ENCODE measurements around the gene APEX1. TPM values are rescaled to one million over a fixed set of nuclear protein-coding genes. Genes with fewer than 3 reads are reported as not detected.

The APEX1 gene
- total RNA-seq, 1 experiment from 2014 or later = 113 TPM

GRCh38 chr14:20498622-20499021, 43.6 kb downstream of the APEX1 start:
- Histone ChIP-seq H3K27ac (peak overlapping the region; percentile 16; the same call in 1 of the 2 replicates), H3K79me2 (ENCODE audit: low read depth) (no peaks in the 10 kb centered on the region), H3K9me3 (ENCODE audit: insufficient read depth, low read depth) (no peaks in the 10 kb centered on the region), H3K9me2 (ENCODE audit: insufficient read depth) (no peaks in the 10 kb centered on the region), H3F3A (ENCODE audit: insufficient read depth, low read depth) (peaks cover 16% of the 10 kb centered on the region; the same call in 1 of the 2 replicates), H3K4me3 (no peak overlapping the region), H3K36me3 (ENCODE audit: low read depth) (no peaks in the 10 kb centered on the region), H3K4me2 (0 out of 2 replicates have a peak overlapping the region, but pooled peaks have one; percentile 38), H2AFZ (no peak overlapping the region), H3K4me1 (replicated peaks; ENCODE audit: insufficient read depth) (peaks cover 24% of the 10 kb centered on the region), H3K27me3 (ENCODE audit: insufficient read depth, low read depth) (no peaks in the 10 kb centered on the region), H4K20me1 (ENCODE audit: insufficient read depth) (no peaks in the 10 kb centered on the region)
- CTCF ChIA-PET = no interaction called here
- BruUV-seq (replicated peaks) = no TSS peak
- TF ChIP-seq CTCF (conservative IDR thresholded peaks at IDR 0.05) (no peak), EZH2 (IDR thresholded peaks at IDR 0.05; ENCODE audit: low read depth) (no peak)
- DNase-seq = no peak
- POLR2A ChIA-PET (ENCODE audit: unreplicated experiment) = no interaction called here
- intact Hi-C loops (cut with micrococcal nuclease; ENCODE audit: unreplicated experiment) = no loop called here

- BruUV-seq (replicated peaks) = no TSS peak
- H3F3A ChIP-seq (ENCODE audit: insufficient read depth, low read depth) = peaks cover 16% of the 10 kb centered on the region; the same call in 1 of the 2 replicates
- H2AFZ ChIP-seq = peak overlapping the region; percentile 39; the same call in 1 of the 2 replicates
- peak overlapping the region; percentile 38; the same call in 1 of the 2 replicates for H3K4me2 ChIP-seq
- H4K20me1 ChIP-seq (ENCODE audit: insufficient read depth) = no peaks in the 10 kb centered on the region
- H3K27ac ChIP-seq = peak overlapping the region; percentile 16; the same call in 1 of the 2 replicates
- H3K27me3 ChIP-seq (ENCODE audit: insufficient read depth, low read depth) = no peaks in the 10 kb centered on the region
- H3K9me3 ChIP-seq (ENCODE audit: insufficient read depth, low read depth) = no peaks in the 10 kb centered on the region
- TF ChIP-seq CTCF (conservative IDR thresholded peaks at IDR 0.05) = no peak
- no peaks in the 10 kb centered on the region for H3K9me2 ChIP-seq (ENCODE audit: insufficient read depth)
- CTCF ChIA-PET = no interaction called here
- no peaks in the 10 kb centered on the region for H3K36me3 ChIP-seq (ENCODE audit: low read depth)
- no peaks in the 10 kb centered on the region for H3K79me2 ChIP-seq (ENCODE audit: low read depth)
- H3K4me3 ChIP-seq = no peak overlapping the region
- peaks cover 24% of the 10 kb centered on the region for H3K4me1 ChIP-seq (replicated peaks; ENCODE audit: insufficient read depth)
- DNase-seq = peak; percentile 17 to 58
- POLR2A ChIA-PET (ENCODE audit: unreplicated experiment) = interaction anchor here (0.7 kb wide), 1 partner anchor 77 kb away, joined by 4 read pairs; no protein-coding TSS in a partner anchor
- intact Hi-C loops (cut with micrococcal nuclease; ENCODE audit: unreplicated experiment) = no loop called here
Observed at GRCh38 chr14:20499108-20499507, 44.1 kb downstream of the APEX1 start.

GRCh38 chr14:20499881-20500280, 44.9 kb downstream of the APEX1 start:
- no peak overlapping the region for H3K27ac ChIP-seq
- no peak for DNase-seq
- H3K4me3 ChIP-seq = no peak overlapping the region
- H3K9me3 ChIP-seq (ENCODE audit: insufficient read depth, low read depth) = no peaks in the 10 kb centered on the region
- H3K27me3 ChIP-seq (ENCODE audit: insufficient read depth, low read depth) = no peaks in the 10 kb centered on the region
- no peak overlapping the region for H2AFZ ChIP-seq
- TF ChIP-seq EZH2 (IDR thresholded peaks at IDR 0.05; ENCODE audit: low read depth) (no peak), CTCF (conservative IDR thresholded peaks at IDR 0.05) (no peak)
- intact Hi-C loops (cut with micrococcal nuclease; ENCODE audit: unreplicated experiment) = no loop called here
- no peaks in the 10 kb centered on the region for H4K20me1 ChIP-seq (ENCODE audit: insufficient read depth)
- H3K79me2 ChIP-seq (ENCODE audit: low read depth) = no peaks in the 10 kb centered on the region
- H3K4me2 ChIP-seq = no peak overlapping the region
- H3K9me2 ChIP-seq (ENCODE audit: insufficient read depth) = no peaks in the 10 kb centered on the region
- peaks cover 24% of the 10 kb centered on the region for H3K4me1 ChIP-seq (replicated peaks; ENCODE audit: insufficient read depth)
- no peaks in the 10 kb centered on the region for H3K36me3 ChIP-seq (ENCODE audit: low read depth)
- peaks cover 10% of the 10 kb centered on the region; the same call in 1 of the 2 replicates for H3F3A ChIP-seq (ENCODE audit: insufficient read depth, low read depth)
- ChIA-PET CTCF (no interaction called here), POLR2A (ENCODE audit: unreplicated experiment) (no interaction called here)
- no TSS peak for BruUV-seq (replicated peaks)

Measured in PC-9 (cell line).